OCI-LY7 (cell line): ENCODE data around the gene UCK1. TPM values are rescaled to one million over a fixed set of nuclear protein-coding genes. Genes with fewer than 3 reads are reported as not detected.
A peak's percentile ranks its signal among the peaks of the same experiment; 100 is the strongest.

Experiments used
- BruUV-seq: library from RNA; stranded (reverse); fragments of 400-500 nt; replicated peaks from 2 replicates; lab custom pipeline; 2021; lab: Mats Ljungman, UMichigan
- CTCF ChIA-PET: fragments of 300-600 bp; sonication (Branson Sonifier 250); formaldehyde crosslinking; loops from one replicate; lab custom pipeline; 2022; ENCODE audit warnings: antibody characterized with exemption; ENCODE audit not compliant: unreplicated experiment; lab: Charles Lee
- POLR2A ChIA-PET: fragments of 300-600 bp; sonication (Branson Sonifier 250); formaldehyde crosslinking; loops from one replicate; lab custom pipeline; 2022; ENCODE audit warnings: antibody characterized with exemption; lab: Charles Lee
- DNase-seq: peaks from one replicate; pipeline ENCODE4 v3.0.0-alpha.2; 2015; ENCODE audit warnings: low spot score
- H2AFZ ChIP-seq: fragments of 200-600 bp; sonication (generic), shearing (Covaris generic); 2 replicates; pipeline ENCODE4 v1.6.1; 2014; ENCODE audit warnings: mild to moderate bottlenecking, antibody characterized with exemption, low read length, moderate library complexity
- H3K27ac ChIP-seq: fragments of 200-600 bp; sonication (generic); 2 replicates; pipeline ENCODE4 v1.5.1; 2014; ENCODE audit warnings: mixed run types, low read depth, mild to moderate bottlenecking, moderate library complexity, low read length, inconsistent platforms; ENCODE audit not compliant: poor library complexity, severe bottlenecking
- H3K36me3 ChIP-seq: fragments of 200-600 bp; sonication (generic); 2 replicates; pipeline ENCODE4 v1.6.1; 2014; ENCODE audit warnings: mild to moderate bottlenecking, antibody characterized with exemption, low read length, moderate library complexity, mixed read lengths; ENCODE audit not compliant: insufficient read depth
- H3K4me1 ChIP-seq: fragments of 200-600 bp; sonication (generic); 2 replicates; pipeline ENCODE4 v1.5.1; 2014; ENCODE audit warnings: mild to moderate bottlenecking, low read length; ENCODE audit not compliant: insufficient read depth, poor library complexity, severe bottlenecking
- H3K4me2 ChIP-seq: fragments of 200-600 bp; sonication (generic); 2 replicates; pipeline ENCODE4 v1.6.1; 2014; ENCODE audit warnings: mild to moderate bottlenecking, low read length
- H3K4me3 ChIP-seq: fragments of 200-600 bp; sonication (generic); 2 replicates; pipeline ENCODE4 v1.5.1; 2014; ENCODE audit warnings: mild to moderate bottlenecking, low read depth, low read length; ENCODE audit not compliant: poor library complexity, severe bottlenecking
- H3K79me2 ChIP-seq: fragments of 200-600 bp; sonication (generic); 2 replicates; pipeline ENCODE4 v1.6.1; 2016; ENCODE audit warnings: low read depth, mild to moderate bottlenecking, low read length, moderate library complexity, mixed read lengths; ENCODE audit not compliant: insufficient read depth
- H3K9me2 ChIP-seq: fragments of 200-600 bp; sonication (generic); 2 replicates; pipeline ENCODE4 v1.6.1; 2016; ENCODE audit warnings: mild to moderate bottlenecking, low read length, mixed read lengths; ENCODE audit not compliant: insufficient read depth
- H3K9me3 ChIP-seq: fragments of 200-600 bp; sonication (generic); 2 replicates; pipeline ENCODE4 v1.6.1; 2014; ENCODE audit warnings: mild to moderate bottlenecking, mixed run types, low read length, mixed read lengths
- H4K20me1 ChIP-seq: fragments of 200-600 bp; sonication (generic); 2 replicates; pipeline ENCODE4 v1.6.1; 2014; ENCODE audit warnings: mild to moderate bottlenecking, antibody characterized with exemption, low read length, moderate library complexity, mixed read lengths; ENCODE audit not compliant: insufficient read depth
- EZH2phosphoT487 ChIP-seq: fragments of 200-600 bp; sonication (generic); IDR thresholded peaks from 2 replicates; pipeline ENCODE4 v1.6.1; 2018; ENCODE audit warnings: low read depth, borderline replicate concordance, mild to moderate bottlenecking, mixed run types, antibody characterized with exemption, low read length, moderate library complexity, mixed read lengths
- intact Hi-C: fragments of 100-400 bp; cut with micrococcal nuclease; formaldehyde crosslinking; loops from one replicate; pipeline ENCODE4 v1.10.0; 2022; ENCODE audit not compliant: unreplicated experiment
- total RNA-seq, 2 experiments: library from RNA; depleted of rRNA in 1 of 2; stranded (reverse); fragments of >200 nt in 1 of 2; shearing (Covaris generic) in 1 of 2; gene quantifications; 2 replicates each; pipeline ENCODE4 v1.2.3, GENCODE V29; 2014 to 2022
- TF ChIP-seq, protein P1 (sequence below): fragments of 200-600 bp; sonication (generic); conservative IDR thresholded peaks from 2 replicates; pipeline ENCODE4 v1.5.1; 2014; ENCODE audit warnings: mild to moderate bottlenecking, antibody characterized with exemption, low read length, moderate library complexity, mixed read lengths

UCK1 gene
- total RNA-seq, 2 experiments from 2014 or later = 25.9 to 29.0 TPM

- no peaks in the 10 kb centered on the region for H4K20me1 ChIP-seq
- no peak overlapping the region for H2AFZ ChIP-seq
- no TSS peak for BruUV-seq
- no peaks in the 10 kb centered on the region for H3K79me2 ChIP-seq
- H3K36me3 ChIP-seq = peaks cover 97% of the 10 kb centered on the region
- ChIA-PET CTCF (no interaction called here), POLR2A (interaction anchor here (0.5 to 2.2 kb wide), 2 partner anchors 108 to 694 kb away, joined by 3 to 7 read pairs; no protein-coding TSS in a partner anchor)
- no peak overlapping the region for H3K4me3 ChIP-seq
- no peak overlapping the region for H3K4me2 ChIP-seq
- no peak overlapping the region for H3K27ac ChIP-seq
- no peak for TF ChIP-seq EZH2phosphoT487
- H3K4me1 ChIP-seq = no peaks in the 10 kb centered on the region
- no peaks in the 10 kb centered on the region for H3K9me3 ChIP-seq
- H3K9me2 ChIP-seq = no peaks in the 10 kb centered on the region
- intact Hi-C loops = no loop called here
- DNase-seq = no peak
These were observed 50.8 kb downstream of the UCK1 start for GRCh38 chr9:131480258-131480657.

GRCh38 chr9:131478911-131479310 is 52.2 kb downstream of the UCK1 start:
- no peaks in the 10 kb centered on the region for H4K20me1 ChIP-seq
- H3K4me1 ChIP-seq = no peaks in the 10 kb centered on the region
- CTCF ChIA-PET = no interaction called here
- no peak overlapping the region for H3K4me2 ChIP-seq
- H3K79me2 ChIP-seq = no peaks in the 10 kb centered on the region
- POLR2A ChIA-PET = no interaction called here
- no peak overlapping the region for H3K27ac ChIP-seq
- H3K4me3 ChIP-seq = no peak overlapping the region
- H3K9me2 ChIP-seq = no peaks in the 10 kb centered on the region
- intact Hi-C loops = loop anchor here (1.0 to 2.0 kb wide), 3 partner anchors 84 to 129 kb away; partner anchors contain the start of gene PRRC2B
- no peaks in the 10 kb centered on the region for H3K9me3 ChIP-seq
- H2AFZ ChIP-seq = no peak overlapping the region
- TF ChIP-seq EZH2phosphoT487 = no peak
- TF ChIP-seq, protein P1, sequence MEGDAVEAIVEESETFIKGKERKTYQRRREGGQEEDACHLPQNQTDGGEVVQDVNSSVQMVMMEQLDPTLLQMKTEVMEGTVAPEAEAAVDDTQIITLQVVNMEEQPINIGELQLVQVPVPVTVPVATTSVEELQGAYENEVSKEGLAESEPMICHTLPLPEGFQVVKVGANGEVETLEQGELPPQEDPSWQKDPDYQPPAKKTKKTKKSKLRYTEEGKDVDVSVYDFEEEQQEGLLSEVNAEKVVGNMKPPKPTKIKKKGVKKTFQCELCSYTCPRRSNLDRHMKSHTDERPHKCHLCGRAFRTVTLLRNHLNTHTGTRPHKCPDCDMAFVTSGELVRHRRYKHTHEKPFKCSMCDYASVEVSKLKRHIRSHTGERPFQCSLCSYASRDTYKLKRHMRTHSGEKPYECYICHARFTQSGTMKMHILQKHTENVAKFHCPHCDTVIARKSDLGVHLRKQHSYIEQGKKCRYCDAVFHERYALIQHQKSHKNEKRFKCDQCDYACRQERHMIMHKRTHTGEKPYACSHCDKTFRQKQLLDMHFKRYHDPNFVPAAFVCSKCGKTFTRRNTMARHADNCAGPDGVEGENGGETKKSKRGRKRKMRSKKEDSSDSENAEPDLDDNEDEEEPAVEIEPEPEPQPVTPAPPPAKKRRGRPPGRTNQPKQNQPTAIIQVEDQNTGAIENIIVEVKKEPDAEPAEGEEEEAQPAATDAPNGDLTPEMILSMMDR = no peak
- H3K36me3 ChIP-seq = peaks cover 97% of the 10 kb centered on the region
- DNase-seq = no peak
- no TSS peak for BruUV-seq

DNA sequence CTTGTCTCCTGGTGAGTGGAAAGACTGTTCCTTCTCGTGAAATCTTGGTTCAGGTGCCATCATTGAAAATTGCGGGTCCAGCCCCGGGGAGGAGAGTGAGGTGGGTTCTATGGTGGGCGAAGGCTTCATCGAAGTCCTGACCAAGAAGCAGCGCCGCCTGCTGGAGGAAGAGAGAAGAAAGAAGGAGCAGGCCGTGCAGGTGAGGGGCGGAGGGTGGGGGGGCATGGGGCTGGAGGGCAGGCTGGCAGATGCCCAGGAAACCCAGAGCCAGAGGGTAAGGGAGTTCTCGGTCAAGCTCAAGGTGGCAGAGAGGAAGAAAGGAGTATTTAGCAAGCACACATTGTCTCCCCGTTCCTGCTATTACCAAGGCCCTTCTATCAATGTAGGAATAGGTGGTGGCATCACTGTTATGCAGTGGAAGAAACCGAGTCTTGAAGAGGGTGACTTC is 52.6 kb downstream of the UCK1 start:
- DNase-seq = peak; percentile 74
- POLR2A ChIA-PET = no interaction called here
- H3K4me1 ChIP-seq = no peaks in the 10 kb centered on the region
- peaks cover 97% of the 10 kb centered on the region for H3K36me3 ChIP-seq
- H3K4me3 ChIP-seq = no peak overlapping the region
- CTCF ChIA-PET = no interaction called here
- no peak for TF ChIP-seq EZH2phosphoT487
- TF ChIP-seq, protein P1 = peak; percentile 86
- H3K27ac ChIP-seq = no peak overlapping the region
- no TSS peak for BruUV-seq
- no peaks in the 10 kb centered on the region for H3K9me2 ChIP-seq
- no peaks in the 10 kb centered on the region for H3K79me2 ChIP-seq
- H3K9me3 ChIP-seq = no peaks in the 10 kb centered on the region
- H2AFZ ChIP-seq = no peak overlapping the region
- intact Hi-C loops = loop anchor here (1.0 to 2.0 kb wide), 3 partner anchors 84 to 128 kb away; partner anchors contain the start of gene PRRC2B
- no peaks in the 10 kb centered on the region for H4K20me1 ChIP-seq
- no peak overlapping the region for H3K4me2 ChIP-seq
